ENCODE measurements around the gene TIAM1. TPM values are rescaled to one million over a fixed set of nuclear protein-coding genes. Genes with fewer than 3 reads are reported as not detected.

TIAM1 gene
- total RNA-seq, 2 experiments from 2014 or later = 15.0 to 25.1 TPM

DNA sequence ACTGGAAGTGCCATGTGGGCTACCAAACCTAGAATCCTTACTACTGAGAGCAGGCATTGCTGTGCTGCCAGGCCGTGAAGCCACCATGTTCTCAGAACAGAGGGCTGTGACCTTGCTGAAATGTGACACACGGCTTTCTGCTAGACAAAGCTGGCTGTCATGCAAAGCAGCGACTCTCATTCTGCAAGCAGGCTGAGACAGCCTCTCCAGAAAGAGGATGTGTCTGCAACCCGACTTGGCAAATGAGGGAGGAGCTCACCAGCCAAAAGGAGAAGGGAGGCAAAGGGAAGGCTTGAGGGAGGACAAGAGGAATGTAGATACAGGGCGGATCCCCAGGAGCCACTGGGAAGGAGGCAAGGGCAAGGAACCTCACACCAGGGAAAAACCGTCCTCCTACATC is 220.1 kb downstream of the TIAM1 start:
- no TSS peak for BruUV-seq (replicated peaks)
- H3K4me1 ChIP-seq (ENCODE audit: insufficient read depth, low read length, poor library complexity, severe bottlenecking) = no peaks in the 10 kb centered on the region
- no peak overlapping the region for H2AFZ ChIP-seq (ENCODE audit: low read length)
- no peaks in the 10 kb centered on the region for H3K36me3 ChIP-seq (ENCODE audit: insufficient read depth, low read length)
- H3K27ac ChIP-seq (ENCODE audit: low read depth, low read length, poor library complexity, severe bottlenecking) = no peak overlapping the region
- POLR2A ChIA-PET = interaction anchor here (1.3 kb wide), 1 partner anchor 14 kb away, joined by 3 read pairs; no protein-coding TSS in a partner anchor
- DNase-seq (ENCODE audit: low spot score) = no peak
- no peak overlapping the region for H3K4me2 ChIP-seq (ENCODE audit: low read length)
- H3K9me2 ChIP-seq (ENCODE audit: insufficient read depth, low read length) = no peaks in the 10 kb centered on the region
- H4K20me1 ChIP-seq (ENCODE audit: insufficient read depth, low read length) = no peaks in the 10 kb centered on the region
- H3K4me3 ChIP-seq (ENCODE audit: low read depth, low read length, poor library complexity, severe bottlenecking) = no peak overlapping the region
- no peak for TF ChIP-seq EZH2phosphoT487 (IDR thresholded peaks at IDR 0.05; ENCODE audit: borderline replicate concordance, low read depth, low read length)
- TF ChIP-seq, protein P1, sequence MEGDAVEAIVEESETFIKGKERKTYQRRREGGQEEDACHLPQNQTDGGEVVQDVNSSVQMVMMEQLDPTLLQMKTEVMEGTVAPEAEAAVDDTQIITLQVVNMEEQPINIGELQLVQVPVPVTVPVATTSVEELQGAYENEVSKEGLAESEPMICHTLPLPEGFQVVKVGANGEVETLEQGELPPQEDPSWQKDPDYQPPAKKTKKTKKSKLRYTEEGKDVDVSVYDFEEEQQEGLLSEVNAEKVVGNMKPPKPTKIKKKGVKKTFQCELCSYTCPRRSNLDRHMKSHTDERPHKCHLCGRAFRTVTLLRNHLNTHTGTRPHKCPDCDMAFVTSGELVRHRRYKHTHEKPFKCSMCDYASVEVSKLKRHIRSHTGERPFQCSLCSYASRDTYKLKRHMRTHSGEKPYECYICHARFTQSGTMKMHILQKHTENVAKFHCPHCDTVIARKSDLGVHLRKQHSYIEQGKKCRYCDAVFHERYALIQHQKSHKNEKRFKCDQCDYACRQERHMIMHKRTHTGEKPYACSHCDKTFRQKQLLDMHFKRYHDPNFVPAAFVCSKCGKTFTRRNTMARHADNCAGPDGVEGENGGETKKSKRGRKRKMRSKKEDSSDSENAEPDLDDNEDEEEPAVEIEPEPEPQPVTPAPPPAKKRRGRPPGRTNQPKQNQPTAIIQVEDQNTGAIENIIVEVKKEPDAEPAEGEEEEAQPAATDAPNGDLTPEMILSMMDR (conservative IDR thresholded peaks at IDR 0.05; ENCODE audit: low read length) = no peak
- CTCF ChIA-PET (ENCODE audit: unreplicated experiment) = no interaction called here
- intact Hi-C loops (cut with micrococcal nuclease; ENCODE audit: unreplicated experiment) = no loop called here
- H3K79me2 ChIP-seq (ENCODE audit: insufficient read depth, low read depth, low read length) = no peaks in the 10 kb centered on the region
- H3K9me3 ChIP-seq (ENCODE audit: low read length) = no peaks in the 10 kb centered on the region

DNA sequence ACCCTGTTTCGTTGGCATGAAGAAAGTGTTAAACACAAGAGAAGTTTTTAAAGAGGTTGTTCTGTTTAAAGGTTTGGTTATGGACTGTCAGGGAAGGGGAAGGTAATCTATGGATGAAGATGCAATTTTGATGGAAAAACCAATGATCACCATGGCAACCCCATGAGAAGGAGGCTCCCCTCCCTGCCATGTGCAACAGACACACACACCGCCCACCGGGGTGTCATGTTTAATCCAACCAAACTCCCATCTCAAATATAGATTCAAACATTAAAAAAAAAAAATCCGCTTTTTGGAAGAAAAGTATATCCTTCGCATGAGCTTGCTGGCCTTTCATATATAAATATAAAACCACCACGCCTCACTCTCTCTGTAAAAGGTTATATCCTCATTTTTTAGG is 224.9 kb downstream of the TIAM1 start:
- Histone ChIP-seq H3K9me2 (ENCODE audit: insufficient read depth, low read length) (no peaks in the 10 kb centered on the region), H3K4me1 (ENCODE audit: insufficient read depth, low read length, poor library complexity, severe bottlenecking) (no peaks in the 10 kb centered on the region), H3K4me3 (ENCODE audit: low read depth, low read length, poor library complexity, severe bottlenecking) (no peak overlapping the region), H3K27ac (ENCODE audit: low read depth, low read length, poor library complexity, severe bottlenecking) (no peak overlapping the region), H3K79me2 (ENCODE audit: insufficient read depth, low read depth, low read length) (no peaks in the 10 kb centered on the region), H3K36me3 (ENCODE audit: insufficient read depth, low read length) (no peaks in the 10 kb centered on the region), H3K9me3 (ENCODE audit: low read length) (no peaks in the 10 kb centered on the region), H4K20me1 (ENCODE audit: insufficient read depth, low read length) (no peaks in the 10 kb centered on the region), H3K4me2 (ENCODE audit: low read length) (no peak overlapping the region), H2AFZ (ENCODE audit: low read length) (no peak overlapping the region)
- ChIA-PET CTCF (ENCODE audit: unreplicated experiment) (no interaction called here), POLR2A (interaction anchor here (0.6 to 1.1 kb wide), 3 partner anchors 34 to 1013 kb away, joined by 3 read pairs; no protein-coding TSS in a partner anchor)
- TF ChIP-seq, protein P1 (conservative IDR thresholded peaks at IDR 0.05; ENCODE audit: low read length) = no peak
- TF ChIP-seq EZH2phosphoT487 (IDR thresholded peaks at IDR 0.05; ENCODE audit: borderline replicate concordance, low read depth, low read length) = no peak
- DNase-seq (ENCODE audit: low spot score) = no peak
- intact Hi-C loops (cut with micrococcal nuclease; ENCODE audit: unreplicated experiment) = loop anchor here (2.0 kb wide), 1 partner anchor 20 kb away; no protein-coding TSS in a partner anchor
- no TSS peak for BruUV-seq (replicated peaks)

DNA sequence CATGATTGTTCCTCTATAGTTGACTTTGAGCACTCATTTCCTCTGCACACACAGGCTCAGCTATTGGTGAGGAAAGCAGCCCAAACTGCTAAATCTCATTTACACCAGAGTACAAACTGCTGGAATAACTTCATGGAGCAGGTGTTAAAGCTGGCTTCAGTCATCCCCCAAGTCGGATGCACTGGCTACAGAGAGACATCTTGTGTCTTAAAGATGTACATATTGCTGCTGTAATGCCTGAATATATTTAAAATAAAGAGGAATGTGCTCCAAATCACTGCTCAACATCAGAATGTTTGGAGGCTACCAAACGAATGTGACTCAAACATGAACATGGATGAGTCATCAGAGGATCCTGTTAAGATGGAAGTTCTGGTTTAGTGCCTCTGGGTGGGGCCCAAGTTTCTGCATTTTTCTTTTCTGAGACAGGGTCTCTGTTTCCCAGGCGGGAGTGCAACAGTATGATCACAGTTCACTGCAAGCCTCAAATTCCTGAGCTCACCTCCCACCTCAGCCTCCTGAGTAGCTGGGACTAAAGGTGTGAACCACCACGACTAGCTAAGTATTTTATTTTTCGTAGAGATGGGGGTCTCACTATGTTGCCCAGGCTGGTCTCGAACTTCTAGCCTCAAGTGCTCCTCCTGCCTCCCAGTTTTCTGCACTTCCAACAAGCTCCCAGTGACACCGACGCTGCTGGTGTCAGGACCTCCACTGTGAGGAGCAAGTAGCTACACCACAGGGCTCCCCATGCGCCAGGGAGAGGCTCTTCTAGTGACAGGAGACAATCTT is 226.7 kb downstream of the TIAM1 start:
- TF ChIP-seq EZH2phosphoT487 (IDR thresholded peaks at IDR 0.05; ENCODE audit: borderline replicate concordance, low read depth, low read length) = no peak
- TF ChIP-seq, protein P1 (conservative IDR thresholded peaks at IDR 0.05; ENCODE audit: low read length) = no peak
- CTCF ChIA-PET (ENCODE audit: unreplicated experiment) = no interaction called here
- intact Hi-C loops (cut with micrococcal nuclease; ENCODE audit: unreplicated experiment) = no loop called here
- POLR2A ChIA-PET = interaction anchor here (0.6 to 1.1 kb wide), 2 partner anchors 46 to 62 kb away, joined by 3 read pairs; no protein-coding TSS in a partner anchor
- Histone ChIP-seq H3K9me2 (ENCODE audit: insufficient read depth, low read length) (no peaks in the 10 kb centered on the region), H3K4me2 (ENCODE audit: low read length) (no peak overlapping the region), H3K4me1 (ENCODE audit: insufficient read depth, low read length, poor library complexity, severe bottlenecking) (no peaks in the 10 kb centered on the region), H3K27ac (ENCODE audit: low read depth, low read length, poor library complexity, severe bottlenecking) (no peak overlapping the region), H3K9me3 (ENCODE audit: low read length) (no peaks in the 10 kb centered on the region), H2AFZ (ENCODE audit: low read length) (no peak overlapping the region), H4K20me1 (ENCODE audit: insufficient read depth, low read length) (no peaks in the 10 kb centered on the region), H3K79me2 (ENCODE audit: insufficient read depth, low read depth, low read length) (no peaks in the 10 kb centered on the region), H3K36me3 (ENCODE audit: insufficient read depth, low read length) (no peaks in the 10 kb centered on the region), H3K4me3 (ENCODE audit: low read depth, low read length, poor library complexity, severe bottlenecking) (no peak overlapping the region)
- BruUV-seq (replicated peaks) = no TSS peak
- no peak for DNase-seq (ENCODE audit: low spot score)
